HAP-1 (cell line): ENCODE results near the gene ERICH3.

ENCODE experiments used
- DNase-seq, 2 experiments: peaks; one replicate each; pipeline ENCODE4 v3.0.0-alpha.2; 2016 to 2020; ENCODE audit warnings: low spot score in 2 of 2
- H3K27me3 ChIP-seq: fragments of 250-450 bp; sonication (Bioruptor Pico); 2 replicates; pipeline ENCODE4 v1.5.1; 2020; ENCODE audit warnings: low read depth, mild to moderate bottlenecking, moderate library complexity
- H3K36me3 ChIP-seq: fragments of 250-450 bp; sonication (Bioruptor Pico); replicated peaks from 2 replicates; pipeline ENCODE4 v1.5.1; 2020; ENCODE audit warnings: mild to moderate bottlenecking
- H3K4me1 ChIP-seq: fragments of 250-450 bp; sonication (Bioruptor Pico); 2 replicates; pipeline ENCODE4 v1.5.1; 2020; ENCODE audit warnings: mild to moderate bottlenecking
- H3K4me3 ChIP-seq: fragments of 250-450 bp; sonication (Bioruptor Pico); 2 replicates; pipeline ENCODE4 v1.5.1; 2020; ENCODE audit warnings: mild to moderate bottlenecking, moderate library complexity
- H3K9me3 ChIP-seq: fragments of 250-450 bp; sonication (Bioruptor Pico); 2 replicates; pipeline ENCODE4 v1.5.1; 2020; ENCODE audit warnings: mild to moderate bottlenecking, moderate library complexity
- in situ Hi-C: fragments of 300-500 bp; cut with MboI; formaldehyde crosslinking; loops from 3 replicates; pipeline ENCODE4 v1.14.3; 2020; ENCODE audit warnings: low sequenced_read_pairs, inconsistent platforms, mixed read lengths

Gene ERICH3

GRCh38 chr1:74652711-74653139, 20.9 kb downstream of the ERICH3 start:
- Histone ChIP-seq H3K27me3 (no peaks in the 10 kb centered on the region; the same call in none of the 2 replicates), H3K9me3 (no peaks in the 10 kb centered on the region), H3K4me3 (no peak overlapping the region), H3K36me3 (no peaks in the 10 kb centered on the region), H3K4me1 (no peaks in the 10 kb centered on the region)
- in situ Hi-C loops = no loop called here
- DNase-seq = peak in 1 of 2 experiments; percentile 16

GRCh38 chr1:74650561-74650960, 23.0 kb downstream of the ERICH3 start:
- in situ Hi-C loops = no loop called here
- DNase-seq = no peak
- no peaks in the 10 kb centered on the region for H3K36me3 ChIP-seq
- H3K4me1 ChIP-seq = no peaks in the 10 kb centered on the region
- peaks cover 3% of the 10 kb centered on the region for H3K27me3 ChIP-seq
- H3K9me3 ChIP-seq = no peaks in the 10 kb centered on the region
- no peak overlapping the region for H3K4me3 ChIP-seq

GRCh38 chr1:74641876-74642275, 31.7 kb downstream of the ERICH3 start:
- Histone ChIP-seq H3K4me1 (no peaks in the 10 kb centered on the region), H3K36me3 (no peaks in the 10 kb centered on the region), H3K27me3 (no peaks in the 10 kb centered on the region), H3K9me3 (no peaks in the 10 kb centered on the region), H3K4me3 (no peak overlapping the region)
- in situ Hi-C loops = no loop called here
- DNase-seq = no peak

- no peaks in the 10 kb centered on the region for H3K4me1 ChIP-seq
- H3K9me3 ChIP-seq = no peaks in the 10 kb centered on the region
- no peak for DNase-seq
- no peak overlapping the region for H3K4me3 ChIP-seq
- H3K27me3 ChIP-seq = no peaks in the 10 kb centered on the region
- in situ Hi-C loops = no loop called here
- no peaks in the 10 kb centered on the region for H3K36me3 ChIP-seq
Observed at GRCh38 chr1:74641161-74641560, 32.4 kb downstream of the ERICH3 start.

- H3K4me3 ChIP-seq = no peak overlapping the region
- in situ Hi-C loops = no loop called here
- H3K4me1 ChIP-seq = no peaks in the 10 kb centered on the region
- H3K27me3 ChIP-seq = no peaks in the 10 kb centered on the region
- no peak for DNase-seq
- H3K9me3 ChIP-seq = no peaks in the 10 kb centered on the region
- no peaks in the 10 kb centered on the region for H3K36me3 ChIP-seq
Observed at GRCh38 chr1:74637296-74637695, 36.3 kb downstream of the ERICH3 start.

GRCh38 chr1:74629283-74629682, 44.3 kb downstream of the ERICH3 start:
- peaks cover 4% of the 10 kb centered on the region; the same call in 1 of the 2 replicates for H3K27me3 ChIP-seq
- H3K4me1 ChIP-seq = no peaks in the 10 kb centered on the region
- no peaks in the 10 kb centered on the region for H3K9me3 ChIP-seq
- in situ Hi-C loops = no loop called here
- H3K4me3 ChIP-seq = no peak overlapping the region
- no peak for DNase-seq
- no peaks in the 10 kb centered on the region for H3K36me3 ChIP-seq

- H3K4me3 ChIP-seq = no peak overlapping the region
- H3K9me3 ChIP-seq = no peaks in the 10 kb centered on the region
- DNase-seq = no peak
- H3K27me3 ChIP-seq = peaks cover 13% of the 10 kb centered on the region
- H3K4me1 ChIP-seq = no peaks in the 10 kb centered on the region
- H3K36me3 ChIP-seq = no peaks in the 10 kb centered on the region
- in situ Hi-C loops = no loop called here
Observed at GRCh38 chr1:74623716-74624115, 49.9 kb downstream of the ERICH3 start.

GRCh38 chr1:74620242-74620641, 53.4 kb downstream of the ERICH3 start:
- no peak for DNase-seq
- in situ Hi-C loops = no loop called here
- no peak overlapping the region for H3K4me3 ChIP-seq
- H3K9me3 ChIP-seq = no peaks in the 10 kb centered on the region
- H3K4me1 ChIP-seq = no peaks in the 10 kb centered on the region
- H3K27me3 ChIP-seq = peaks cover 14% of the 10 kb centered on the region; the same call in 1 of the 2 replicates
- no peaks in the 10 kb centered on the region for H3K36me3 ChIP-seq

GRCh38 chr1:74618974-74619373, 54.6 kb downstream of the ERICH3 start:
- in situ Hi-C loops = no loop called here
- no peaks in the 10 kb centered on the region for H3K4me1 ChIP-seq
- H3K4me3 ChIP-seq = no peak overlapping the region
- H3K27me3 ChIP-seq = peaks cover 14% of the 10 kb centered on the region; the same call in 1 of the 2 replicates
- no peaks in the 10 kb centered on the region for H3K9me3 ChIP-seq
- H3K36me3 ChIP-seq = no peaks in the 10 kb centered on the region
- no peak for DNase-seq

- Histone ChIP-seq H3K4me3 (no peak overlapping the region), H3K9me3 (no peaks in the 10 kb centered on the region), H3K36me3 (no peaks in the 10 kb centered on the region), H3K4me1 (no peaks in the 10 kb centered on the region), H3K27me3 (peaks cover 7% of the 10 kb centered on the region; the same call in 1 of the 2 replicates)
- no peak for DNase-seq
- in situ Hi-C loops = no loop called here
Observed at GRCh38 chr1:74613894-74614293, 59.7 kb downstream of the ERICH3 start.

GRCh38 chr1:74611887-74612286, 61.7 kb downstream of the ERICH3 start:
- in situ Hi-C loops = no loop called here
- Histone ChIP-seq H3K4me1 (no peaks in the 10 kb centered on the region), H3K9me3 (no peaks in the 10 kb centered on the region), H3K36me3 (no peaks in the 10 kb centered on the region), H3K27me3 (no peaks in the 10 kb centered on the region), H3K4me3 (no peak overlapping the region)
- DNase-seq = no peak

GRCh38 chr1:74610961-74611360, 62.6 kb downstream of the ERICH3 start:
- H3K27me3 ChIP-seq = no peaks in the 10 kb centered on the region

GRCh38 chr1:74609810-74610371, 63.7 kb downstream of the ERICH3 start:
- DNase-seq = no peak
- Histone ChIP-seq H3K4me1 (no peaks in the 10 kb centered on the region), H3K4me3 (no peak overlapping the region), H3K9me3 (no peaks in the 10 kb centered on the region), H3K27me3 (no peaks in the 10 kb centered on the region), H3K36me3 (no peaks in the 10 kb centered on the region)
- in situ Hi-C loops = no loop called here

More at GRCh38 chr1:74610961-74611360, 62.6 kb downstream of the ERICH3 start:
- in situ Hi-C loops = no loop called here
- H3K4me3 ChIP-seq = no peak overlapping the region
- H3K9me3 ChIP-seq = no peaks in the 10 kb centered on the region
- no peak for DNase-seq
- H3K4me1 ChIP-seq = no peaks in the 10 kb centered on the region
- no peaks in the 10 kb centered on the region for H3K36me3 ChIP-seq

- no peak for DNase-seq
- Histone ChIP-seq H3K4me1 (no peaks in the 10 kb centered on the region), H3K36me3 (no peaks in the 10 kb centered on the region), H3K9me3 (no peaks in the 10 kb centered on the region), H3K27me3 (peaks cover 2% of the 10 kb centered on the region; the same call in 1 of the 2 replicates), H3K4me3 (no peak overlapping the region)
- in situ Hi-C loops = no loop called here
Observed at GRCh38 chr1:74596717-74597116, 76.9 kb downstream of the ERICH3 start.
